ENCODE measurements around the gene DCAF6.

Gene DCAF6

DNA sequence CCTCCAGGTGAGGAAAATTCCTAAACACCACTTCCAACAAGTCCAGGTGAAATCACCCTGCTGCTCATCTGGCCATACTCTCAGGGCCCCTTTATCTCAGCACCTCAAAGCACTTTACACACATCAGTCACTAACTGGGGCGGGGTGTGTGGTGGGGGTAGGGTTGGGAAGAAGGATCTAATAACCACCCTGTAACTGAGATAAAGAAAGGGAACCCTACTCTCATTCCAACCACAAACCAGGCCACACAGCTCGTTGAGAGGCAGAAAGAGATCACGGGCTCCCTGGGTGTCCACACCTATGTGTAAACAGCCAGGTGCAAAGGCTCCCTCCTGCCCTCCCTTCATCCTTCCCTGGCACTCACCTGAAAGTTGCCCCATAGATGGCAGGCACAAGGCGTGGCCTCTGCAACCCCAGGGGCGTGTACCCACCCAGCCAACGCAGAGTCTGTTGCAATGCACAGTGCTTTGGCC lies 179.9 kb downstream of the DCAF6 start:
- Mint-ChIP-seq H3K27me3 (ENCODE audit: low read depth, poor library complexity) (no peaks in the 10 kb centered on the region), H3K4me3 (no peak overlapping the region), H3K27ac (no peak overlapping the region), H3K9me3 (peaks cover 35% of the 10 kb centered on the region), H3K4me1 (peaks cover 17% of the 10 kb centered on the region), H3K36me3 (ENCODE audit: low read depth) (peaks cover 87% of the 10 kb centered on the region)
- TF ChIP-seq, protein P1, sequence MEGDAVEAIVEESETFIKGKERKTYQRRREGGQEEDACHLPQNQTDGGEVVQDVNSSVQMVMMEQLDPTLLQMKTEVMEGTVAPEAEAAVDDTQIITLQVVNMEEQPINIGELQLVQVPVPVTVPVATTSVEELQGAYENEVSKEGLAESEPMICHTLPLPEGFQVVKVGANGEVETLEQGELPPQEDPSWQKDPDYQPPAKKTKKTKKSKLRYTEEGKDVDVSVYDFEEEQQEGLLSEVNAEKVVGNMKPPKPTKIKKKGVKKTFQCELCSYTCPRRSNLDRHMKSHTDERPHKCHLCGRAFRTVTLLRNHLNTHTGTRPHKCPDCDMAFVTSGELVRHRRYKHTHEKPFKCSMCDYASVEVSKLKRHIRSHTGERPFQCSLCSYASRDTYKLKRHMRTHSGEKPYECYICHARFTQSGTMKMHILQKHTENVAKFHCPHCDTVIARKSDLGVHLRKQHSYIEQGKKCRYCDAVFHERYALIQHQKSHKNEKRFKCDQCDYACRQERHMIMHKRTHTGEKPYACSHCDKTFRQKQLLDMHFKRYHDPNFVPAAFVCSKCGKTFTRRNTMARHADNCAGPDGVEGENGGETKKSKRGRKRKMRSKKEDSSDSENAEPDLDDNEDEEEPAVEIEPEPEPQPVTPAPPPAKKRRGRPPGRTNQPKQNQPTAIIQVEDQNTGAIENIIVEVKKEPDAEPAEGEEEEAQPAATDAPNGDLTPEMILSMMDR (IDR thresholded peaks at IDR 0.05), result no peak
- DNase-seq, result no peak

DNA sequence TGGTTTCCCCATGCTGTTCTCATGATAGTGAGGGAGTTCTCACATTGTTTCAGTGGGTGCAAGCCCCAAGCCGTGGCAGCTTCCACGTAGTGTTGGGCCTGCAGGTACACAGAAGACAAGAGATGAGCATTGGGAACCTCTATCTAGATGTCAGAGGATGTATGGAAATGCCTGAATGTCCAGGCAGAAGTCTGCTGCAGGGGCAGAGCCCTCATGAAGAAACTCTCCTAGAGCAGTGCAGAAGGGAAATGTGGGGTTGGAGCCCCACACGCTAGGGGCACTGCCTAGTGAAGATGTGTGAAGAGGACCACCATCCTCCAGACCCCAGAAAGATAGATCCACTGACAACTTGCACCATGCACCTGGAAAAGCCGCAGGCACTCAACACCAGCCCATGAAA lies 183.3 kb downstream of the DCAF6 start:
- DNase-seq, result no peak
- peaks cover 28% of the 10 kb centered on the region for H3K9me3 Mint-ChIP-seq
- H3K4me1 Mint-ChIP-seq, result peaks cover 26% of the 10 kb centered on the region
- H3K36me3 Mint-ChIP-seq (ENCODE audit: low read depth), result peaks cover 87% of the 10 kb centered on the region
- TF ChIP-seq, protein P1 (IDR thresholded peaks at IDR 0.05), result no peak
- no peak overlapping the region for H3K27ac Mint-ChIP-seq
- H3K4me3 Mint-ChIP-seq, result no peak overlapping the region
- no peaks in the 10 kb centered on the region for H3K27me3 Mint-ChIP-seq (ENCODE audit: low read depth, poor library complexity)

DNA sequence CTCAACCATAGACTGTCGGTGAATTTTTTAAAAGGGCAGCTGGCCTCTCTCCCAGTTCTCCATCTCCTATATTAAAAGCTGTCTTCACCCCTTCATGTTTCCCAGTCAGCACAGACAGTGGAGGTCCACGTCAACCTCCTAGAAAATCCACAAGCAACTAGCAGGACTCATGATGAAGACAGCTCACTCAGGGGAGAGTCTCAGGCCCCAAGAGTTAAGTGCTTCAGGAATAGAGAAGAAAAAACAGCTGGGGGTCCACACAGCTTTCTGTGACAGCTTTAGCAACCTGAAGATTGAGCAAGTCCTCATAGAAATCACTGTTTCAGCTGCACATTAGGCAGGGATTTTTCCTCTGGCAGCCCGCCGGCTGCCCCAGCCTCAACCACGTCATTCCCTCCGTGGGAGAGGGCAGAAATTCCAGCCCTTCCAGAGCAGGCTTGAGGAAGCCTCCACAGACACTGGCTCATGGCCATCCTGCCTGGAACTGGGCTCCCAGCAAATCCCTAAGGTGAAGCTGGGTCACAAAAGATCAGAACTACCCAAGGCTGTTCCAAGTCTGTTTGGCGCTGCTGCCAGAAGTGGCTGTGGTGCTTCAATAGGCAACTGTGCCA lies 185.0 kb downstream of the DCAF6 start:
- Mint-ChIP-seq H3K9me3 (peaks cover 28% of the 10 kb centered on the region), H3K27ac (peak overlapping the region; percentile 50), H3K27me3 (ENCODE audit: low read depth, poor library complexity) (no peaks in the 10 kb centered on the region), H3K4me1 (peaks cover 21% of the 10 kb centered on the region), H3K36me3 (ENCODE audit: low read depth) (peaks cover 93% of the 10 kb centered on the region), H3K4me3 (no peak overlapping the region)
- TF ChIP-seq, protein P1 (IDR thresholded peaks at IDR 0.05), result no peak
- no peak for DNase-seq

DNA sequence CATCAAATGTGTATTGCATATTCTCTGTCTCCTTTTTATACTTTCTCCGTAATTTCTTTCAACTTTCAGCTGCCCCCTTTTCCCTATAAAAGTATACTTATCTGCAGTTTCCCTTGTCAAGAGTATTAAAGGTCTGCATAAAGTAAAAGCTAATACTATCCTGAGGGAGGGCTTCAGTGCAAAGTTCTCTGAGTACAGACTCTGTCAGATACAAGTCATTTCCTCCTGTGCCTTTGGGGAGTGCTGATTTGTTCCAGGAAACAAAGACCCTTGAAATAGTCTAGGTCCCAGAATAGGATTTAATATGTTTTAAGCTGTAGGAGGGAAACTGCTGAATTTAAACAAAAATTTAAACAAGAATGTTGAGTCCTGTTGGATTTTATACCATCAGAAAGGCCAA lies 188.6 kb downstream of the DCAF6 start:
- no peaks in the 10 kb centered on the region for H3K27me3 Mint-ChIP-seq (ENCODE audit: low read depth, poor library complexity)
- no peak for DNase-seq
- no peak overlapping the region for H3K27ac Mint-ChIP-seq
- H3K4me3 Mint-ChIP-seq, result no peak overlapping the region
- TF ChIP-seq, protein P1 (IDR thresholded peaks at IDR 0.05), result no peak
- peaks cover 21% of the 10 kb centered on the region for H3K4me1 Mint-ChIP-seq
- H3K36me3 Mint-ChIP-seq (ENCODE audit: low read depth), result peaks cover 94% of the 10 kb centered on the region
- H3K9me3 Mint-ChIP-seq, result peaks cover 46% of the 10 kb centered on the region
